Measurements from ENCODE around the gene COG4.
"Not testable (repeated sequence)": the region's sequence is repeated elsewhere in the genome, so short reads cannot be mapped to it uniquely, and the experiment has no call there.

COG4 gene

DNA sequence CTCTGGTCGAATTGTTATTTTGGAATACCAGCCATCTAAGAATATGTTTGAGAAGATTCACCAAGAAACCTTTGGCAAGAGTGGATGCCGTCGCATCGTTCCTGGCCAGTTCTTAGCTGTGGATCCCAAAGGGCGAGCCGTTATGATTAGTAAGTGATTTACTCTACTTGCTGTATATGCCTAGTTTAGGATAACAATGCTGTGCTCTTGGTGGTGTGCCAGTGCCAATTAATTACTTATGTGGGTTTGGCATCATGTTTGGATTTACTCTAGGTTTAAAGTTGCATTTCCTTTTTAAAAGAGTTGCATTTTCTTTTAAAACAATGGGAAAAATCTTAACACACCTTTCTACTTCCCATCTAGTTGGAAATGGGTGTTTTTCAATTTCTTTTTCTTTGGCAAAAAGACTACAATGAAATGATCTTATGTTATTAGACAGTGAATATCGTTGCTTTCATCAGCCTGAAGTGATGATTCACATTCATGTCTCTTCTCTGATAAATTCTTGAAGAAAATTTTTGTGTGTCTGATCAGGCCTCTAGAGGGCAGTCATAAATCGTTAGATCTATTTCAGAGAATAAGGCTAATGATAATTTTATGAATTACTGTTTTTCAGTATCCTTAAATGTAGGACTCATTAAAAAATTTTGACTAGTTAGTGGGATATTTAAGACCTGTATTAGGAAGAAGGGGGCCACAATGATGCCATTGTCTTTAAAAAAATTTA, 5.9 kb upstream of the COG4 start:
- no peak overlapping the region for H3K4me3 ChIP-seq (ENCODE audit: low read length)

DNA sequence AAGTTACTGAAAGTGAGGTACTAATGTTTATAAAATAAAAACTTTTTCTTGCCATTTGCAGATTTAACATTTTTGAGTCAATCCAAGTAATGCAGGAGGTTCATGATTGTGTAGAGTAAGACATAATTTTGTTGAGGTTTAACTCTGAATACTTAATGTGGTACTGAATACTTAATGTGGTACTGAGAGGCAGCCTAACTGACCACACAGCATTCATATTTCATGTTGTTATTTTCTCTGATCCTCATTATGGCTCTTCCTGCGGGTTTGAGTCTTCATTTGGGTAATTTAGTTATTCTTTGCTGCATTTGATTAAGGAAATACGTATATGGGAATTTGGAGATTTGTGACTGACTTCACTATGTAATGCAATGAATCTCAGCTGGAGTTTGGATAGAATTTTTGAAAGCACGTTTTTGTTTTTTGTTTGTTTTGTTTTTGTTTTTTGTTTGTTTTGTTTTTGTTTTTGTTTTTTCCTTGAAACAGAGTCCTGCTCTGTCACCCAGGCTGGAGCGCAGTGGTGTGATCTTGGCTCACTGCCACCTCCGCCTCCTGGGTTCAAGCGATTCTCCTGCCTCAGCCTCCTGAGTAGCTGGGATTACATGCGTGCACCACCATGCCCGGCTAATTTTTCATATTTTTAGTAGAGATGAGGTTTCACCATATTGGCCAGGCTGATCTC, 4.1 kb upstream of the COG4 start:
- no peak overlapping the region for H3K4me3 ChIP-seq (ENCODE audit: low read length)
- DNase-seq (ENCODE audit: low read depth, low spot score), result no peak

More for the DNA sequence above, 5.9 kb upstream of the COG4 start:
- DNase-seq (ENCODE audit: low read depth, low spot score), result peak; percentile 33

DNA sequence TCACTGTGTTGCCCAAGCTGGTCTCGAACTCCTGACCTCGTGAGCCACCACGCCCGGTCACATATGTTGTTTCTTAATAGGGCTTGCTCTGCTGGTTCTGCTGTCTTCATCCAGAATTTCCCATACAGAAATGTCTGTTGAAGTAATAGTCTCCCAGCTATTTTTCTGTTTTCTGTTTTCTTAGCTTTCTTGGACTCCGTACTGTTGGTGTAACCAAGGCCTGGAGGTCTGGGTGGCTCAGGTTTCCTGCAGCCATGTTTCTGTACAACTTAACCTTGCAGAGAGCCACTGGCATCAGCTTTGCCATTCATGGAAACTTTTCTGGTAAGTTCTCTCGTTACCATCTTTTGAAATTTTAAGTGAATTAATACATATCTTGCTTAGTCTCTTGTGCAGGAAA, 3.0 kb upstream of the COG4 start:
- no peak overlapping the region for H3K4me3 ChIP-seq (ENCODE audit: low read length)
- DNase-seq (ENCODE audit: low read depth, low spot score), result no peak

DNA sequence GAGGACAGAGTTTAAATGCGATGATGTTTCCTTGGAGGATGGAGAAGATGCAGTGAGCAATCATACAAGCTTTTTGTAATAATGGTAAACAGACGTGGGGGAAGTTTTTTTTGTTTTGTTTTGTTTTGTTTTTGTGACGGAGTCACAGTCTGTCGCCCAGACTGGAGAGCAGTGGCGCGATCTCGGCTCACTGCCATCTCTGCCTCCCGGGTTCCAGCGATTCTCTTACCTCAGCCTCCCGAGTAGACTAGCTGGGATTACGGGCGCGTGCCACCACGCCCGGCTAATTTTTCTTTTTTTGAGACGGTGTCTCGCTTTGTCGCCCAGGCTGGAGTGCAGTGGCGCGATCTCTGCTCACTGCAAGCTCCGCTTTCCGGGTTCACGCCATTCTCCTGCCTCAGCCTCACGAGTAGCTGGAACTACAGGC, 1.1 kb upstream of the COG4 start:
- peak overlapping the region; percentile 72 for H3K4me3 ChIP-seq (ENCODE audit: low read length)
- DNase-seq (ENCODE audit: low read depth, low spot score), result not testable (repeated sequence)

DNA sequence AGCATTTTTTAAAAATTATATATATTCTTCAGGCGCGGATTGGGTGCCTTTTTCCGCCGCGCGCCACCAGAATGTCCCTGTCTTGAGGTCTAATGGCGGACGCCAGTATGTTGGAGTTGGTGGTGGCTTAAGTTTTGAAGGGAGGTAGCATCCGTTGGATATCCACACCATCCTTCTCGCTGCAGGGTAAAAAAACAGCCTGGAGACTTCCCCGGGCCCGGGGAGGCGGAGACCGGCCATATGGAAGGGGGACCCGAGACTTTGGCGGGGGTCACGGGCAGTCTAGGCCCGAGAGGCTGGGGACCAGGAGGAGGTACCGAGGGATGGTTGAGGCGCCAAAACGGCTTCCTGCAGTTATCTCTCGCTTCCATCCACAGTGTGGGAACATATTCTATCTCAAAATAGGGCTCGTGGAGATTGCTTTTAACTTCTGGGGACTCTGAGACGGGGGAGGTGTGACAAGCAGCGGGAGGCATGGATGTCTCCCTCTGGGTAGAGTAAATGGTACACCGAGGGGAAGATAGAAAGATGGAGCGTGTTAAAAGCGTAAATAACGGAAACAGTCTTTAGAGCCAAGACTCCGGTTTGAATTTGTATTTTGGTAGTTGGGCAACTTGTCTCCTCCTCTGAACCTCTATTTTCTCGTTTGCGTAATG, 517 bp upstream of the COG4 start, which contains the start of gene SF3B3:
Gene SF3B3, plus strand, starts transcription at position 74 of the 656 bp plus-strand sequence. CDS start 2,841 bp downstream, outside the sequence.
- DNase-seq (ENCODE audit: low read depth, low spot score), result no peak
- H3K4me3 ChIP-seq (ENCODE audit: low read length), result peak within 1 kb of the TSS; percentile 72

DNA sequence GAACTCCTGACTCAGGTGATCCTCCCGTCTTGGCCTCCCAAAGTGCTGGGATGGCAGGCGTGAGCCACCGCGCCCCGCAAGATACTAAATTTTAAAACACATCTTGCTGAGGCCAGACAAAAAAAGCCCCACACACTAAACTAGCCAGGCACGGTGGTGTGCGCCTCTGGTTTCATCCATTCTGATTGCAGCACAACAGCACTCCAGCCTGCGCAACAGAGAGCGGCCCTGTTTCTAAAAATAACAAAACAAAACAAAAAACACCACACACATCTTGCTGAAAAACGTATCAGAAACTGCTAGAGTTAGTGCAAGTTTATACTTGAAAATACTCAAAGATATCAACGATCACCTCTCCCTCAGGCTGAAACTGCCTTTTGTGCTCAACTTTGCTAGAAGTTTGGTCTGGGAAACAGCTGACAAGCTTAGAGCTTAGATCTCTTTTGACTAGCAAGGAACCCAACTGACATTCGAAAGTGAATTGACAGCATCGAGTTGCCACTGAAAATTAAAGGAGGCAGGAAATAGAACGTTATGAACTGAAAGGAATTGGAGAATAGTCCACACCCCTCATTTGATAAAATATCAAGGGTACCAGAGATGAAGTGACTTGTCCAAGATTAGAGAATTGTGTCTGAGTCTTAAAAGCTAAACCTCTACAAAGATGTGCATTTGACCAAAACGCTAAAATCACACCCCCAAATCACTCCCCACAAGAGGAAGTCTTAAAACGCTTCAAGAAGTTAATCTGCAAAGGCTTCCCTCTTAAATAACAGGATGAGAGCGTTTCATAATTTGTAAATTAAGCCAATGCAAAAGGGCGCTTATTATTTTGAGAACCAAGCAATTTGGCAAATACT, 908 bp downstream of the COG4 start:
- peak; percentile 56 for DNase-seq (ENCODE audit: low read depth, low spot score)
- H3K4me3 ChIP-seq (ENCODE audit: low read length), result peak overlapping the region; percentile 72

DNA sequence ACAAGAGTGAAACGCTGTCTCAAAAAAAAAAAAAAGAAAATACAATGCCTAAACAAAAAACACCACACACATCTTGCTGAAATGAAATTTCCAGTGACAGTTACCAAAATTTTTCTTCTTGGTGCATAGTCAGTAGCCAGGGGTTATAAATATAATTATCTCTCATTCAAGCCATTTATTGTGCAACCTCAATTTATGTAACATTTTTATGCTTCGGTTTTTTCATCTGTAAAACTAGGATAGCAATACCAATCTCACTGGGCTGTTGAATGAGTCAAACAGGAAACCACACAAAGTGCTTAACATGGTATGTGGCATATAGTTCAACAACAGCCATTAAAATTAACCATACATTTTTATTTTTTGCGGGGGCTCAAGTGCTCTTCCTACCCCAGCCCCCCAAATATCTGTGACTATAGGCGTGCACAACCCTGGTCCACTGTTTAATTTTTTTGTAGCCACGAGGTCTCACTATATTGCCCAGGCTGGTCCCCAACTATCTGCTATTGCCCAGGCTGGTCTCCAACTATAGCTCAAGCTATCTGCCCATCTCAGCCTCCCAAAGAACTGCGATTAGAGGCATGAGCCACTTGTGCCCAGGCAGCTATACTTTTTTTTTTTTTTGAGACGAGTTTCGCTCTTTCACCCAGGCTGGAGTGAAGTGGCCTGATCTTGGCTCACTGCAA, 2.6 kb downstream of the COG4 start:
- peak overlapping the region; percentile 34 for H3K4me3 ChIP-seq (ENCODE audit: low read length)

DNA sequence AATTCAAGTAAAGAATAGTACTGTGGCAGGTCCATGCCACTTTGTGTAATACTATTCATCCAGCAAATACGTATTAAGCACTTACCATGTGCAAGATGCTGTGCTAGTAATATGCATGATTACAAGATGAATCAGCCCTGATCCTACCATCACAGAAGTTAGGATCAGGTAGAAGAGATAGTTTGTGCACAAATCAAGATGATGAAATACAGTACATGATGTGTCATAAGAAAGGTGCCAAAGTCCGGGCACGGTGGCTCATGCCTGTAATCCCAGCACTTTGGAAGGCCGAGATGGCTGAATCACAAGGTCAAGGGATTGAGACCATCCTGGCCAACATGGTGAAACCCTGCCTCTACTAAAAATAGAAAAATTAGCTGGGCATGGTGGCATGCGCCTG, 10.9 kb downstream of the COG4 start:
- no peak overlapping the region for H3K4me3 ChIP-seq (ENCODE audit: low read length)
- DNase-seq (ENCODE audit: low read depth, low spot score), result no peak

More for the DNA sequence above, 2.6 kb downstream of the COG4 start:
- DNase-seq (ENCODE audit: low read depth, low spot score), result peak; percentile 68

DNA sequence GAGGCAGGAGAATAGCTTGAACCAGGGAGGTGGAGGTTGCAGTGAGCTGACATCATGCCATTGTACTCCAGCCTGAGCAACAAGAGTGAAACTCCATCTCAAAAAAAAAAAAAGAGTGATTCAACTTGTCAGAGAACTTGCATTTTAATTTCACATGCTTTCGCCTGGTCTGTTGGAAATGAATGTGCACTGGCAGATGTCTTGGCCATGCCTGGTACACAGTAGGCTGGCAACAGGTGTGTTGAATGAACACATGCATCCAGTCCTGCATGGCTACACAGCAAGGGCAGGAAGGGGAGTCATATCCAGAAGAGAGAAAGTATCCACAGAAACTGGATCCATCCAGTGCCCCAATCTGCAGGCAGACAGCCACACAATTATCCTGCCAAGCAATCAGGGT, 11.5 kb downstream of the COG4 start:
- no peak for DNase-seq (ENCODE audit: low read depth, low spot score)
- no peak overlapping the region for H3K4me3 ChIP-seq (ENCODE audit: low read length)

DNA sequence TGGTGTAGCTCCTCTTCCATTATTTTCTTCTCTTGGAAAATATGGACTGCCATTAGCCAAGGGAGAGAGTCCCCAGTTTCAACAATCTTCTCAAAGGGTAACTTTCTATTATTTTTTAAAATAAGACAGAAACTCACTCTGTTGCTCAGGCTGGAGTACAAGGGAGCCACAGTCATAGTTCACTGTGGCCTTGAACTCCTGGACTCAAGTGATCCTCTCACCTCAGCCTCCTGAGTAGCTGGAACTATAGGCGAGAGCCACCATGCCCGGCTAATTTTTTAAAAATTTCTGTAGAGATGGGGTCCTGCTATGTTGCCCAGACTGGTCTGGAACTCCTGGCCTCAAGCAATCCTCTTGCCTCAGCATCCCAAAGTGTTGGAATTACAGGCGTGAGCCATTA, 13.1 kb downstream of the COG4 start:
- no peak overlapping the region for H3K4me3 ChIP-seq (ENCODE audit: low read length)
- no peak for DNase-seq (ENCODE audit: low read depth, low spot score)

DNA sequence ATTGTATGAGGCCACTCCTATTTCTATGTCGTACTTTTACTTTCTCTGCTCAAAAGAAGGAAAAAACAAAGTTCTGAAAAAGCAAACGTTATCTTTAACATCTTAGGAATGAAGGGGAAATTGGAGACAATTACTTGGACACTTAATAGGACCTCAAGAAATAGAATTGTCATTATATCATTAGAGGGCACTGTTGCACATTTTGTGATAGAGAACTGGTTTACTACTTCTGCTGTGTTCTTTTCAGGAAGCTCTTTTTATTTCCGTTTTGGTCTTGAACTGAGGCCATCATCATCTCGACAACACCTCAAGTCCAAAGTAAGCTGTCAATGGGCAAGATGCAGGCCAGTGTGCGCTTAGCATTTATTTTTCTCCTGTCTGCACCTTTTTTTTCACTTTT, 14.6 kb downstream of the COG4 start:
- peak; percentile 15 for DNase-seq (ENCODE audit: low read depth, low spot score)
- H3K4me3 ChIP-seq (ENCODE audit: low read length), result no peak overlapping the region

DNA sequence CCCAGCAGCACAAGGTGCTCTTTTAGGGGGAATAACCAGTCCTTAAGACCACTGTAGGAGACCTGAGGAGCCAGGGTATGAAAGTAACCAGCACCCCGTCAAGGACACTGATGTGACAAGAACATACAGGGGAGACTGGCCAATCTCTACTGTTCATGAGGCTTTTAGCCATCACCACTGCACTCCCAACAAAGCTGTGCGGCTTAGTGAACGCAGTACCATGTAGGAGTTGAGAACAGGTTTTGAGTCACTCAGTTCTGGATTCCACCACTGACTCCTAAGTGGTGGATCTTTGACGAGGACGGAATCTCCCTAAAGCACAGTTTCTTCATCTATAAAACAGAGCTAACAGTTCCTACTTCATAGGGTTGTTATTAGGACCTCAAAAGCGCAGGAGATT, 26.8 kb downstream of the COG4 start:
- no peak for DNase-seq (ENCODE audit: low read depth, low spot score)
- H3K4me3 ChIP-seq (ENCODE audit: low read length), result no peak overlapping the region

DNA sequence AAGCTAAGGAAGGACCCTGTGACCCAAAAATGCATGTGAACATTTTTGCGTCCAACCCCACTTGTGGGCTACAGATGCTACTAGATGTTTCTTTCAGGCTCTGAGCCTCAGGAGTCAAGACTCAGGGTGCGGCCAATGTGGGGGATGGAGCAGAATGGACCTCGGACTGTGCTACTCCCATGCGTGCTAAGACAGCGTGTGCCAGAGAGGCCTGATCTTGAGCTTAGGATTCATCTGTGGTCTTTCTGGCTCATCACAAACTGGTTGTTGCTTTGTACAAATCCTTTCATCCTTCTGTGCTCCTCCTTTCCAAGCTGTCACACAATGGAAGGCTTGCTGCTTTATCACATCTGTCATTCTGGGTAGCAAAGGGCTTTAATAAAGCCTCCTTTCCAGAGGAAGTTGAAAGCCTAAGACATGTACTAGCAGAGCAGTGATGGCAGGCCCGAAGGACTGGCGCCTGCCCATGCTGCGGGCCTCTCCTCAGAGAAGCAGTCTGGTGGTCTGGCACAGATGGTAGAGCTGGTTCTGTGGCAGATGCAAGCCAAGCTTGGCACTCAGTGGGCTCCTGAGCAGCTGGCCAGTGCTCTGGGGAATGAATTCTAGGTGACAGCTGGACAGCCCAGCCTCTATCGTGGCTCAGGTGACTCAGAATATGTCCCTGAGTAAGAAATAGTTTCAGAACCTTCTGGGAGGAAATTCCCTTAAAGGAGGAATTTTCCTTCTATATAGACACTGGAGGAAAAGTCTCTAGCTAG, 27.8 kb downstream of the COG4 start:
- no peak for DNase-seq (ENCODE audit: low read depth, low spot score)
- no peak overlapping the region for H3K4me3 ChIP-seq (ENCODE audit: low read length)

DNA sequence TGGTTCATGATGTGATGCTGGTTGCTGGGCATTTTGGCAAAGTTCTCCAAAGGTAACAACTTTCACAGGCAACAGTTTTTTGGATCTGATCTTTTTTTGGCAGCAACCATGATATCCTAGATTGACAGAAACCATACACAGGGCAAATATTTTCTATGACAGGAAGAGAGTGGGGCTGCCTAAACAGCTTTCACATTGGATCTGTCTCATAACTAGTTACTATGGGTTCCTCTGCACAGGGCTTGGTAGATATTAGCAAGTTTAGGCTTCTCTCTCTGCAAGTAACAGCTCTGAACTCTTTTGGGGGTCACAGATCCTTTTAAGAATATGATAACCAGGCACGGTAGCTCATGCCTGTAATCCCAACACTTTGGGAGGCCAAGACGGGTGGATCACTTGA, 28.6 kb downstream of the COG4 start:
- H3K4me3 ChIP-seq (ENCODE audit: low read length), result no peak overlapping the region
- no peak for DNase-seq (ENCODE audit: low read depth, low spot score)

DNA sequence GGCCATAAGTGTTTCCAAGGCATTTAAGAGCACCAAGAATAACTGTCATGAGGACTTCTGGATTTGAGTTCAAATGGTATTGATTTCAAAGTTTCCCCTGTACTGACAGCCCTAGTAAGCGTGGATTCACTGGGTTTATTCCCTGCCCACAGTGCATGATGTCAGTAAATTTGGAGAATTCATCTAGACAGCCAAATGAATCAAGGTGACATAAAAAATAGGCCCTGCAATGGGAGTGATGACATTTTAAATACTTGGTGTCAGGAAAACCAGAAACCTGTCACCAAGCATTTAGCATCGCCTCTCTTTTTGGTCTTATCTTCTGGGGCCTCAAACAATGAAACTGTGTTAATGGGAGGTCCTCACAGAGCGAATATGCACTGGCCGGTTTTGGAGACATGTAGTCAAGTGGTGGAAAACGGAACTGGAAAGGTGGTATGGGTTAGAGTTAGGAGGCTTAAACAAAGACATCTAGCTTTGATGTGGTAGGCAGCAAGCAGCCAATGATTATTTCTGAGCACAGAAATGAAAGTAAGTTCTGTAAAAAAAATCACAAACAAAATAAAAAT, 29.1 kb downstream of the COG4 start:
- peak; percentile 83 for DNase-seq (ENCODE audit: low read depth, low spot score)

DNA sequence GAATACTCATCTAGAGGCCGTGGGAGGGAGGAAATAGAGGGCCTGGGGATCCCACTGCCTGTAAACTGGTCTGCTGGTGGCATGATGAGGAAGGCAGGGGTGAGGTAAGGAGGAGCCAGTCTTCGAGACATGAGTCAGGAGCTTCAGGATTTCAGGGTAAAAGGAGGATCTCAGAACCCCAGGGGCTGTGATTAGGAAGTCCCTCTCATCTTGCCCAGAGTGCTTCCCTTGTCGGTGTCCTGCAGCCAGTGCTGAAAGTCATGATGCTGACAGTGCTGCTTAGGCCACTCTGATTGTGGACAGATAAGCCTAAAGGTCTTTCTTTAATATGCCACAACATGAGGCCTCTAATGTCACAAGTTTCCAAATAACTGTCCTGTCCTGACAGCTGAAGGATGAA, 29.6 kb downstream of the COG4 start:
- no peak for DNase-seq (ENCODE audit: low read depth, low spot score)
- no peak overlapping the region for H3K4me3 ChIP-seq (ENCODE audit: low read length)

More for the DNA sequence above, 29.1 kb downstream of the COG4 start:
- no peak overlapping the region for H3K4me3 ChIP-seq (ENCODE audit: low read length)

DNA sequence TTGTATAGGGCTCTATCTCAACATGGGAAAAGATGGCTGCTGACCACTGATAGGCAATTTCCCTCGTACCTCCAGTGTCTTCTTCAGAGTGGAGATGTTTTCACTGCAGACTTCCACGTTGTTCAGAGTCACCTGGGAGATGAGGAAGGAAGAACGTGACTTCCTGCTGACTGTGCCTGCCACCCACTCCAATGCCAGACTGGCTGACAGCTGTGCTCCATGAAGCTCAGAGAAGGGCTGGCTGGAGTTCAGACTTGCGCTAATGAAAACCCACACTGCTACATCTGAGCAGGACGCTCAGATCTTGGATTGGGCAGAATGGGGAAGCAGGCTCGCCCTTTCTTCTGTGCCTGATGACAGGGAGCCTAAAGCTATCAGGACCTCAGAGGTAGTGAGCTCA, 33.1 kb downstream of the COG4 start:
- DNase-seq (ENCODE audit: low read depth, low spot score), result no peak
- no peak overlapping the region for H3K4me3 ChIP-seq (ENCODE audit: low read length)

DNA sequence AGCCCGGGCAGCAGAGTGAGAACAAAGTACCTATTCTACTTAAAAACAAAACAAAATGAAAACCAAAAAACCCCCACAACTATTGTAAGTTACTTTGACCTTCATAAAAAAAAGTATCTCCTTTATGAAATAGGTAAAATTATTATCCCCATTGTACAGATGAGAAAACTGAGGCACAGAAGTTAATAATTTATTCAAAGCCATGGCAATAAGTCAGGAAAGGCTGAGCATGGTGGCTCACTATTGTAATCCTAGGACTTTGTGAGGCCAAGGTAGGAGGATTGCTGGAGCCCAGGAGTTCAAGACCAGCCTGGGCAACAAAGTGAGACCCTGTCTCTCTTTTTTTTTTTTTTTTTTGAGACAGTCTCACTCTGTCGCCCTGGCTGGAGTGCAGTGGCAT, 38.5 kb downstream of the COG4 start:
- H3K4me3 ChIP-seq (ENCODE audit: low read length), result no peak overlapping the region
- DNase-seq (ENCODE audit: low read depth, low spot score), result no peak
